GM19240 (cell line): ENCODE data around the gene MBLAC2.

Source experiments
- DNase-seq: peaks from one replicate; pipeline ENCODE4 v3.0.0; 2011; ENCODE audit warnings: low spot score; ENCODE audit not compliant: insufficient read length

MBLAC2 gene

GRCh38 chr5:90472783-90473395 lies 1.7 kb downstream of the MBLAC2 start:
- DNase-seq: no peak

DNA sequence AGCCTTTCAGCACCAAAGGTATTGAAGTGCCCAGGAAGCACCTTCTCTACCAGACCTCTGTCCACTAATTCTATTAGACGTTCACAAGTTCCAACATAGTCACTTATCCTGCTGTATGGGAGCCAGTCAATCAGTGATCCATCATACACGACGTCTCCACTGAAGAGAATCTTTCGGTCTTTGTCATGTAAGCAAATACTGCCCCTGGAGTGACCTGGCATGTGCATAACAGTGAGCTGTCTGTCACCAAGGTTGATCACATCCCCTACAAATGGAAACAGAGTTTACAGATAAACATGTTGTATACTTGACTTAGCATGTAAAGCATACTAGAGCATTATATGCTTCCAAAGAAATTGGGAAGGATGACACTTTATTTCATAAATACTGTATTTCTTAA lies 13.3 kb downstream of the MBLAC2 start:
- DNase-seq: no peak

DNA sequence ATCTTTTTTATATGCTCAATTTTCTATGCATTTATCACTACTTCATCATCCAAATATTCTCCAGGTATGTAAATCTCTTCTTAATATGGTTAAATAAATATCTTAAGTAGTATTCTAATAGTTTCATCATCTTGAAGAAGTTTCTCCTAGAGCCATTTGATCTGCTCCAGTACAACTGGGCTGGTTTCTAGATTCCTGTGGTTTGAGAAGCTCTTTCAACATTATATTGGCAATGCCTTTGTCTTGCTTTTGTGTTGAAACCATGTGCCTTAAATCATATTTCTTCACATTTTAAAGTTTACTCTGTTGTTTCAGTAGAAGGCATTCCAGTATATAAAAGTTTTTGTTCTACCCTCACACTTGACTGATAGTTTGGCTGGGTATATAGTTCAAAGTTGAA lies 27.6 kb downstream of the MBLAC2 start:
- no peak for DNase-seq

DNA sequence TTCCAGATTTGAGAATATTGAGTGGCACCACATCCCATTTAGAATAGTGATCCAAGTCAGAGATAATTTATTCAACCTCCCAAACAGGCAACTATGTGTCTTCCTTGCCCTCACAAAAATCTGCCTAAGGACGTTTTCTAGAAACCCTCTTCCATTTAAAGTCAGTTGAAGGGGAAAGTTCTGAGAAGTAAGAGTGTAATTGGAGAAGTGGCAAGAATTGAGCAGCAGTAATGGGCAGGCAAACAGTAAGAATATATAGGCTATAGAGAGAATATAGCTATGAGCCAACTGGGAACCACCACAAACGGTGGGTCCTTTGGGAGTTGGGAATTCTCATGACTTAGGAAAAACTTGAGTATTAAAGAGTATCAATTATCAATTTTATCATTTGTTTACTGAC lies 33.9 kb downstream of the MBLAC2 start:
- DNase-seq: no peak

GRCh38 chr5:90438100-90438499 lies 36.5 kb downstream of the MBLAC2 start:
- DNase-seq: no peak

DNA sequence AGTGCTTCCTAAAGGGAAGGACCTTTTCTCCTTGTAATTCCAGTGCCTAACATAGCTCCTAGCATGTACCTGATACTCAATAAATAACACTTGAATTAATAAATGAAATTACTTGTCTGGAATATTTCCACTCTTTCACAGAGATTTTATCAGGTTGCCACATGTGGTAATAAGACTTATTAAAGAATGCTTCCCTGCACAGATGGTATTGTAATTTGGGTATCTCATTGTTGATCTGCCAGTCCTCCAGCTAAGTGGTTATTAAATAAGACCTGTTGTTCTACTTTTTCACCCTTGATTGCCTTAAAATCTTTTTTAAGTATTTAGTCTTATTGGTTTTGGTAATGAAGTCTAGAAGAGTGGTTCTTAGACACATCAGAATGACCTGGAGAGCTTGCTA lies 36.9 kb downstream of the MBLAC2 start:
- DNase-seq: no peak

DNA sequence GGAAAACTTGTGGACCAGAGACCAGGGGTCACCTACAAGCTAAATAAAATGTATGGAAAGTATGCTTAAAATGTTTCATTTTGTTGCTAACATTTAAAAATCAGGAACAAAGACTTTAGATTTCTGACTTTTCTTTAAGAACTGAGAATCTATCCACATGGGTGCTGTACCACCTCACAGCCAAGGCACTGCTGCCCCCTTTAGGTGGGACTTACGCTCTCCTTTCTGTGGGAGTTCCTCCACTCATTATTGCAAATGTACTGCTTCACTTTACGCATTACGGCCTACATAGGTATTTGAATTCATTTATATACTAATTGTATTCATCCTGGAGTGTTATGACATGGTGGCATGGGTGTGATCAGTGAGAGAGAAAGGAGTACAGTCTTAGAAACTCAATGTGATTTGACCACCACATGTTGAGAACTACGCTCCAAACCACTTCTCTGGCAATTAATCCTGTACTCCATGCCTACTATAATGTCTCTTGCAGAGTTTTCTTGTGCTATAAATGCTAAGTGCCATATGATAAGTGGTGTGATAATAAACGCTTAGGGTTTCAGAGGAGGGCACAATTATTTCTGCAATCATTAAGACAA lies 40.4 kb downstream of the MBLAC2 start:
- DNase-seq: no peak

DNA sequence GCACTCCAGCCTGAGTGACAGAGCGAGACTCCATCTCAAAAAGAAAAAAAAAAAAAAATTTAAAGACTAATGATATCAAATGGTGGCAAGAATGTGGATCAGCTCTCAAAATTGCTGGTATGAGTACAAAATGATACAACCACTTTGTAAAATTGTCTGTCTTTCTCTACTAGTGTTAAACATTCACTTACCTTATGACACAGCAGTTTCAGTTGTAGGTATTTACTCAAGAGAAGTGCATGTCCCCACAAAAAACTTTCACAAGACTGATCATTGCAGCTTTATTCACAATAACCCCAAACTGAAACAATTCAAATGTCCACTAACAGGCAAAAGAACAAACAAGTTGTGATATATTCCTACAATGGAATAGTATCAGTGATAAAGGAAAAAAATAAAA lies 50.3 kb downstream of the MBLAC2 start:
- DNase-seq: no peak

- DNase-seq: no peak
These were observed 53.4 kb downstream of the MBLAC2 start for GRCh38 chr5:90421136-90421535.

DNA sequence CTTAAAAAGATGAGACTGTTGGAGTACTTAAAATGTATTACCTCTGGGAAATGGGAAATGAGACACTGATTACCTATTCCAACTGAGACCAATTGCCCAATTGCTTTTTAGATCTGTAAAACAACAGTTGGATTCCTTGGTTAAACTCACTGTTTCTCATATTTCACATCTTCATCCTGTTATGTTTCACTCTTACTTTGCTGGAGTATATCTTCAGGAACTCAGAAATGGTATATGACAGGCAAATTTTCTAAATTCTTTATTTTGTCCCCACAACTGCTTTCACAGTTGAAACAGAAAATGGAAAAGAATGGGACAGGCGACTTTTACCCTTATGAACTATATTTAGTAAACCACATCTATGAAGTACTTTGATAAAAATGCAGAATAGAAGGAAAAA lies 56.4 kb downstream of the MBLAC2 start:
- no peak for DNase-seq

DNA sequence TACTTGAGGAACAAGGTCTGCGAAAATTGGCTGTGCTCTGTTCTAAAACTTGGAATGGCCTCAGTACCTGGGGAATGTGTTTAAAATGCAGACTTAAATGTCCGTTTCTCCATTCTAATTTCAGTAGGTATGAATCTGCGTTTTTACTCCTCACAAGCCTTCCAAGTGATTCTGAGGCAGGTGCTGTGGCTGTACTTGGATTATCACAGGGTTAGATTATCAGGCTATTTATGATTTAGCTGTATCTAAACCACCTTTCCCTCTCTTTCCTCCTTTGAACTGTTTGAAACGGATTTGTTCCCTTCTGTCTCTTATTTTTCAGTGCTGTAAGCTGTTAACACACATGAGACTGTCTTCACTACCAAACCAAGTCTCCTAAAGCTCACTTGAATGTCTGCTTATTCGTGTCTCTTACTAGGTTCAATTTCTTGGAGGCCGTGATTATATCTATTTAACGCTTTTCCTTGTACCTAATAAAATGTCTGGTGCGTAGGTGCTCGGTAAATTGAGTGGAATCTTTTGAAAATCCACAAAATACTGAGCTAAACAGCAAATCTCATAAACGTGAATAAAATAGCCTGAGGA lies 64.3 kb downstream of the MBLAC2 start:
- DNase-seq: no peak

- peak; percentile 48 for DNase-seq
These were observed 65.0 kb downstream of the MBLAC2 start, which contains the start of gene CETN3 for GRCh38 chr5:90409318-90410177. CETN3 (minus strand) TSS chr5:90409756; CDS start chr5:90409661, 95 bp downstream.

DNA sequence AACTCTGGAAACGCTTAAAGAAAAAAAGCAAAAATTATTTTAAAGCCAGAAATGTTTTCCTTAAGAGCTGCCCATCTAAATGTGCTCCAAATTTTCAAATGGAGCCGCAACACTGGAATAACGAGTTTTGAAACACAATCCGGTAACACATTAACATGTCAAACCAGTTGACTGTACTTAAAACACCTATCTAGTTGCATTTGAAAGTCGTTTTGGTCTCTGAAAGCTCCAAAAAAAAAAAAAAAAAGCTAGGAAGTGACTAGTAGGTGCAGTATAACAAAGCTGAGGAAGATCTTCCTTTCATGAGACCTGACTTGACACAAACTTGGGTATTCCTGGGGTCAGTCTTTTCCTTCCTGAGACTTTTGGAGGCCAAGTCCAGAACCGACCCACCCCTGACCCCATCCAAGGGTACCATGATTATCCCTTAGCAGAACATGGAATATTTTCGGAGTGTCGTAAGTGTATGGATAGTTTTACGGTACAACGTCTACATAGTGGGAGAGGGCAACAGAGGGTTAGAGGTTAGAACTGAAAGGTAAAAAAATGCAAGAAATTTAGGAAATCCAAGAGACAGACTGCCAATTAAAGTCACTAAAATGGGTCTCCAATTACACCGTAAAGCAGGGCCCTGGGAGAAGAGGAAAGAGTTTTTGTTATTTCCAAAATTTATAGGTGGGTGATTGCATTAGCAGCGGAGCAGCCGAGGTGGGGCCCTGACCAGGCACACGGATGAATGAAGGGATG lies 65.8 kb downstream of the MBLAC2 start:
- no peak for DNase-seq
